Right lobe of liver (tissue), 4 donors: ENCODE results near the gene PPP4R2.

ENCODE experiments used
- POLR2A ChIP-seq: fragments of 450-650 bp; IDR thresholded peaks from one replicate; pipeline ENCODE4 v1.6.1; 2017; ENCODE audit warnings: antibody characterized with exemption, mild to moderate bottlenecking
- TF ChIP-seq, protein P1 (sequence below), 4 donors: fragments of 200-600 bp in 3 of 4; fragments of 450-650 bp in 1 of 4; IDR thresholded peaks; one replicate each; pipeline versions ENCODE4 v1.5.1 to v1.8.0; 2016 to 2022; ENCODE audit warnings: antibody characterized with exemption in 4 of 4, mild to moderate bottlenecking in 2 of 4
- donor health status: DM: no; HTN: no; CAD: no.
- donor health status: DM: no; HTN: no; CAD: no.
- donor health status: DM: no; HTN: yes; CAD: no.

DNA sequence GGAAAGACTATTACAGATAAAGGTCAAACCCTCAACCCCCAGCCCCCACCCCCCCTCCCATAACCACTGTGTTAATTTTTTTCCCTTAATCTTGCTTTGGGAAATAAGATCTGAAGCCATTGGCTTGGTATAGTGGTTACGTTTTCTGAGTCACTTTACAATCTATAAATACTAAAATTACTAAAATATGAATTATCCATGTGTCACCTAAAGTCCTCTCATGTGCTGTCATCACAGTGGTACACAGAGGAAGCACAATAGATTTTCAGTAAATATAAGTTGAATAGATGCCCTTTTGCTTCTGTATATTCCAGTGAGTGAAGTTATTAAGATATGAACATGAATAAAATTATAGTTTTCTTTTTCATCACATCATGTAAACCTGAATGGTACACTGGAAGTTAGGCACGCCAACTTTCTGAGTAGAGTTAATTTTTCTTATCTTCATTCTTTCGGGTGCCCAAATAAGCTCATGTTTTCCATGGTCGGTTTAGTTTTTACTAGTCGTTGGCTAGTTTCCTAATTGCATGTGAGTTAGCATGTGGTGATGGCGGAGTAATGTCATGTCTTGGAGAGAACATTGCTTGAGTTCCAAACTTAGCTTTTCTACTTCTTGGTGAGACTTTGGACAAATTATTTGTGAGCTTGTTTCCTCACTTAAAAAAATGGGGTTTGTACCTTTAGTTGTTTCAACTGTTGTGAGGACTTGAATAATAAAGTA is 11.5 kb downstream of the PPP4R2 start:
- TF ChIP-seq, protein P1, sequence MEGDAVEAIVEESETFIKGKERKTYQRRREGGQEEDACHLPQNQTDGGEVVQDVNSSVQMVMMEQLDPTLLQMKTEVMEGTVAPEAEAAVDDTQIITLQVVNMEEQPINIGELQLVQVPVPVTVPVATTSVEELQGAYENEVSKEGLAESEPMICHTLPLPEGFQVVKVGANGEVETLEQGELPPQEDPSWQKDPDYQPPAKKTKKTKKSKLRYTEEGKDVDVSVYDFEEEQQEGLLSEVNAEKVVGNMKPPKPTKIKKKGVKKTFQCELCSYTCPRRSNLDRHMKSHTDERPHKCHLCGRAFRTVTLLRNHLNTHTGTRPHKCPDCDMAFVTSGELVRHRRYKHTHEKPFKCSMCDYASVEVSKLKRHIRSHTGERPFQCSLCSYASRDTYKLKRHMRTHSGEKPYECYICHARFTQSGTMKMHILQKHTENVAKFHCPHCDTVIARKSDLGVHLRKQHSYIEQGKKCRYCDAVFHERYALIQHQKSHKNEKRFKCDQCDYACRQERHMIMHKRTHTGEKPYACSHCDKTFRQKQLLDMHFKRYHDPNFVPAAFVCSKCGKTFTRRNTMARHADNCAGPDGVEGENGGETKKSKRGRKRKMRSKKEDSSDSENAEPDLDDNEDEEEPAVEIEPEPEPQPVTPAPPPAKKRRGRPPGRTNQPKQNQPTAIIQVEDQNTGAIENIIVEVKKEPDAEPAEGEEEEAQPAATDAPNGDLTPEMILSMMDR (IDR thresholded peaks at IDR 0.05), result no peak
- TF ChIP-seq POLR2A, result no peak
